ENCODE results near the gene SLC5A10.

DNA sequence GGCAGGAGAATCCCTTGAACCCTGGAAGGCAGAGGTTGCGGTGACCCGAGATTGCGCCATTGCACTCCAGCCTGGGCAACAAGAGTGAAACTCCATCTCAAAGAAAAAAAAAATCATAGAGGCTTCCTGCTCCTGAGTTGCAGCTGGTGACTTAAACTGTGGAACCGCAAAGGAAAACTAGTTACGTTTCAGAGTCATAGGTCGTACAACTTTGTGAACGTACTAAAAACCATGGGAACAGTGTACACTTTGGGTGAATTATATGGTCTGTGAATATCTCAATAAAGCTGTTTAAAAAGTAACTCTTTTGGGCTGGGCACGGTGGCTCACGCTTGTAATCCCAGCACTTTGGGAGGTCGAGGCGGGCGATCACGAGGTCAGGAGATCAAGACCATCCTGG lies 23.6 kb downstream of the SLC5A10 start:
- no peak for TF ChIP-seq EZH2 (IDR thresholded peaks at IDR 0.05; ENCODE audit: low read length)
- TF ChIP-seq, protein P1, sequence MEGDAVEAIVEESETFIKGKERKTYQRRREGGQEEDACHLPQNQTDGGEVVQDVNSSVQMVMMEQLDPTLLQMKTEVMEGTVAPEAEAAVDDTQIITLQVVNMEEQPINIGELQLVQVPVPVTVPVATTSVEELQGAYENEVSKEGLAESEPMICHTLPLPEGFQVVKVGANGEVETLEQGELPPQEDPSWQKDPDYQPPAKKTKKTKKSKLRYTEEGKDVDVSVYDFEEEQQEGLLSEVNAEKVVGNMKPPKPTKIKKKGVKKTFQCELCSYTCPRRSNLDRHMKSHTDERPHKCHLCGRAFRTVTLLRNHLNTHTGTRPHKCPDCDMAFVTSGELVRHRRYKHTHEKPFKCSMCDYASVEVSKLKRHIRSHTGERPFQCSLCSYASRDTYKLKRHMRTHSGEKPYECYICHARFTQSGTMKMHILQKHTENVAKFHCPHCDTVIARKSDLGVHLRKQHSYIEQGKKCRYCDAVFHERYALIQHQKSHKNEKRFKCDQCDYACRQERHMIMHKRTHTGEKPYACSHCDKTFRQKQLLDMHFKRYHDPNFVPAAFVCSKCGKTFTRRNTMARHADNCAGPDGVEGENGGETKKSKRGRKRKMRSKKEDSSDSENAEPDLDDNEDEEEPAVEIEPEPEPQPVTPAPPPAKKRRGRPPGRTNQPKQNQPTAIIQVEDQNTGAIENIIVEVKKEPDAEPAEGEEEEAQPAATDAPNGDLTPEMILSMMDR (optimal IDR thresholded peaks at IDR 0.05 in 1 of 3, IDR thresholded peaks at IDR 0.05 in 1 of 3, conservative IDR thresholded peaks at IDR 0.05 in 1 of 3; ENCODE audit: extremely low read depth in 1 of 3, insufficient read depth in 2 of 3, low read length in 3 of 3), result no peak

All from keratinocyte (primary cell).